Measurements from ENCODE around the gene METTL16. TPM values are rescaled to one million over a fixed set of nuclear protein-coding genes. Genes with fewer than 3 reads are reported as not detected.

METTL16 gene
- total and polyA plus RNA-seq, 2 of the 8 experiments (the other 6 are each of a cell fraction or from before 2014, with no cell fraction given): 22.8 to 59.4 TPM

- TF ChIP-seq CBX8 (IDR thresholded peaks at IDR 0.05; ENCODE audit: borderline replicate concordance, low read depth, low read length) (no peak), FOSL1 (IDR thresholded peaks at IDR 0.05; ENCODE audit: insufficient read depth, low read depth, low read length) (no peak), BACH1 (IDR thresholded peaks at IDR 0.05; ENCODE audit: low read length) (no peak)
- TF ChIP-seq, protein P1, sequence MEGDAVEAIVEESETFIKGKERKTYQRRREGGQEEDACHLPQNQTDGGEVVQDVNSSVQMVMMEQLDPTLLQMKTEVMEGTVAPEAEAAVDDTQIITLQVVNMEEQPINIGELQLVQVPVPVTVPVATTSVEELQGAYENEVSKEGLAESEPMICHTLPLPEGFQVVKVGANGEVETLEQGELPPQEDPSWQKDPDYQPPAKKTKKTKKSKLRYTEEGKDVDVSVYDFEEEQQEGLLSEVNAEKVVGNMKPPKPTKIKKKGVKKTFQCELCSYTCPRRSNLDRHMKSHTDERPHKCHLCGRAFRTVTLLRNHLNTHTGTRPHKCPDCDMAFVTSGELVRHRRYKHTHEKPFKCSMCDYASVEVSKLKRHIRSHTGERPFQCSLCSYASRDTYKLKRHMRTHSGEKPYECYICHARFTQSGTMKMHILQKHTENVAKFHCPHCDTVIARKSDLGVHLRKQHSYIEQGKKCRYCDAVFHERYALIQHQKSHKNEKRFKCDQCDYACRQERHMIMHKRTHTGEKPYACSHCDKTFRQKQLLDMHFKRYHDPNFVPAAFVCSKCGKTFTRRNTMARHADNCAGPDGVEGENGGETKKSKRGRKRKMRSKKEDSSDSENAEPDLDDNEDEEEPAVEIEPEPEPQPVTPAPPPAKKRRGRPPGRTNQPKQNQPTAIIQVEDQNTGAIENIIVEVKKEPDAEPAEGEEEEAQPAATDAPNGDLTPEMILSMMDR (IDR thresholded peaks at IDR 0.05; ENCODE audit: control extremely low read depth in 1 of 3, insufficient read depth in 1 of 3, low read depth in 1 of 3, low read length in 3 of 3): no peak
Observed at GRCh38 chr17:2551928-2552327, 40.2 kb upstream of the METTL16 start (continued).
